ENCODE measurements around the gene C1orf35.

Gene C1orf35

DNA sequence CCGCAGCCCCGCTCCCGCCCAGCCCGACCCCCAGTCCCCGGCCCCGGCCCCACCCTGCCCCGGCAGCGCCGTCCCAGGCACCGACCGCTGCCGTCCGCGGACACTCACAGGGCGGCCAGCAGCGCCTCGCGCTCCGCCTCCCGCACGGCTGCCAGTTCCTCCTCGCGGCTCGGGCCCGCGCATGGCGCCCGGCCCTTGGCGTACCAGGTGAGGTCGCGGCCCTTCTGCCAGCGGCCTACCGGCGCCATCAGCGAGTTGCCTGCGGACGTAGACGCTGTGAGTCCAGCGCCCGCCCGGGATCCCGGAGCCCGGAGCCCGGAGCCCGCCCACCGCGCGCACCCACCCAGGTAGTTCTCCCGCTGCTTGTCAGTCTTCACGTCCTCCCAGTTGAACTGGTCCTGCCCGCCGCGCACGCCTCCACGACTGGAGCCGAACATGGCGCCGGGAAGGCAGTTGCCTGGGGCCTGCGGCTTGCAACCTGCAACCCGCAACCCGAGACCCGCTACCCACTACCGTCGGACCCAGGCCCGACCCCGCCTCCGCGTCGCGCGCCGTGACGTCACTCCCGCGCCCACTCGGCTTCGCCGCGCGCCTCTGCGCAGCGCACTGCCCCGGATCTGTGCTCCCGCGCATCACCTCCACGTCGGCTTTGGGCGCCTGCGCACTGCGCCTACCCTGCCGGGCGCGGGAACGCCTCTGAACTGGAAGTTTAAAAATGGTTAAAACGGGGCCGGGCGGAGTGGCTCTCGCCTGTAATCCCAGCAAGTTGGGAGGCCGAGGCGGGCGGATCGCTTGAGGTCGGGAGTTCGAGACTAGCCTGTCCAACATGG lies at the start of gene C1orf35:
C1orf35 (minus strand) TSS at position 535 of the 830 bp plus-strand sequence; CDS start at position 437, 98 bp downstream.
- peak; percentile 98 for DNase-seq (ENCODE audit: low spot score)

DNA sequence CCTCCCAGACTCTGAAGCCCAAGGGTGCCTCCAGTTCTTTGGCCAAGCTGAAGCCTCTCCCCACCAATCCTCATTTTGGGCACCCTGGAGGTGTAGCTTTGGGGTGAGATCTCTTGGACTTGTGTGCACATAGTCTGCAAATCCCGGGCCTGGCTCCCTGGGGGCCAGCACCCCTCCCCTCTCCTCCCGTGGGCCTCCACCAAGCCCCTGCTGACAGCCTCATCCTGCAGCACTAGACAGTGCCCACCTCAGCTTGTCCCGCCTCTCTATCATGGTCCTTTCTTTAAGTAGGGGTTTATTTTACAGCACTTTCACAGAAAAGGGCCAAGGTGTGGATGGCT lies 49.8 kb upstream of the C1orf35 start:
- DNase-seq (ENCODE audit: low spot score), result no peak

DNA sequence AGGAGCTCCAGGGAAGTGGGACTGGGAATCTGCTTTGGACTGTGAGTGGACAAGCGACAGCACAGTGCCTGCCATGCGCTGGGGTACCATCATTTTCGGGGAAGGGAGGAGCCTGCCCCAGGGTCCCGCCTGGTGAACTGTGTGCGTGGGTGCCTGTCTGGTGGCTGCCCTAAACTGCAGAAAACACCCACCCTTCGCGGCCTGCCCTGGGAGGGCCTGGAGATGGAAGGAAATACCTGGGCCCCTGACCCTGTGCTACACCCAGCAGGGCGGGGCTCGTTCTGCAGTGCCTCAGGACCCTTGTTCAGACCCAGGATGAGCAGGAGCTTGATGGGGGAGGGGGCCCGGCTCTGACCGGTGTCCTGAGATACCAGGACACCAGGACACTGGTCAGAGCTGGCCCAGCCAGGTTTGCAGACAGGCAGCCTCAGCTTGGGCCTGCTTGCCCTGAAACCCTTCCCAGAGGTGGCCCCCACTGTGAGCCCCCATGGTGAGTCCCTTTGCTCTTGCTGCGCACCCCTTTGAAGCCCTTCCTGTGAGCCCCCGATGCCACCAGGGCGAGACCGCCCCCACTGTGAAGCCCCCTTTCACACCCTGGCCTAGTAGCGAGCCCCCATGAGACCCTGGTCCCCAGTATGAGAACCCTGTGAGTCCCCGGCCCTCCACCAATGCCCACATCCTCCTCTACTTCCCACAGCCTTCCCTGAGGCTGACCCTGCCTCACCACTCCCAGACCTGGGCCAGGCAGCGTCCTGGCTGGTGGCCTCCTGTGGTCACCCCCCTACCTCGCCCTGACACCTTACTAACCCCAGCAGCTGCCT lies 49.2 kb upstream of the C1orf35 start:
- DNase-seq (ENCODE audit: low spot score), result no peak

DNA sequence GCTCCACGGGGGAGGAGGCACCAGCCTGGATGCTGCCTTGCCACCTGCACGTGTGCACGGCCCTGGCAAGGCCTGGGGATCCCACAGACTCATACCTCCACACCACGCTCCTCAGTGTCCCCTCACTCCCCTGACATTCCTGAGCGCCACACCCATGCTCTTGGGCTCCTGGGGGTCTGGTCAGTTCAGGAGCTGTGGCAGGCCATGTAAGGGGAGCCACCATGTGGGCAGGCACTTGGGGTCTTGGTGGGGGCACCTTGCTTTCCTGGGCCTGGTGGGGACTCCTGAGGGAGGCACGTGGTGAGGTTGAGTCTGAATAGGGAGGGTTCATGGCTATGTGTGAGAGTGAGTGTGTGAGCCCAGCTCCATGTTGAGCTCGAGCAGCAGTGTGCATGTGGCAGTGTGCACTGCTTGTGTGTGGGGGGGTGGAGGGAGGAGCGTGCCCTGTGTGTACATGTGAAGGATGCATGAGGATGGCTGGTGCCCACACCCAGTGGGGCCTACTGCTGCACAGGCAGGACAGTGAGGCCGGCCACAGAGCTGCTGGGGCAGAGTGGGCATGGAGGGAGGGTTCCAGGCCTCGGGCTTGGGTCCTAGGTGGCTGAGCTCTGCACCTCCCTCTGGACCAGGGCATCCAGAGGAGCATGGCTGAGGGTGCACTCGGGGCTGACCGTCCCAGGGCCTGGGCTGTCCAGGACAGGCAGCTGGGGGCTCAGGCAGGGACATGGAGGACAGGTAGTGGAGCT lies 48.2 kb upstream of the C1orf35 start:
- no peak for DNase-seq (ENCODE audit: low spot score)

DNA sequence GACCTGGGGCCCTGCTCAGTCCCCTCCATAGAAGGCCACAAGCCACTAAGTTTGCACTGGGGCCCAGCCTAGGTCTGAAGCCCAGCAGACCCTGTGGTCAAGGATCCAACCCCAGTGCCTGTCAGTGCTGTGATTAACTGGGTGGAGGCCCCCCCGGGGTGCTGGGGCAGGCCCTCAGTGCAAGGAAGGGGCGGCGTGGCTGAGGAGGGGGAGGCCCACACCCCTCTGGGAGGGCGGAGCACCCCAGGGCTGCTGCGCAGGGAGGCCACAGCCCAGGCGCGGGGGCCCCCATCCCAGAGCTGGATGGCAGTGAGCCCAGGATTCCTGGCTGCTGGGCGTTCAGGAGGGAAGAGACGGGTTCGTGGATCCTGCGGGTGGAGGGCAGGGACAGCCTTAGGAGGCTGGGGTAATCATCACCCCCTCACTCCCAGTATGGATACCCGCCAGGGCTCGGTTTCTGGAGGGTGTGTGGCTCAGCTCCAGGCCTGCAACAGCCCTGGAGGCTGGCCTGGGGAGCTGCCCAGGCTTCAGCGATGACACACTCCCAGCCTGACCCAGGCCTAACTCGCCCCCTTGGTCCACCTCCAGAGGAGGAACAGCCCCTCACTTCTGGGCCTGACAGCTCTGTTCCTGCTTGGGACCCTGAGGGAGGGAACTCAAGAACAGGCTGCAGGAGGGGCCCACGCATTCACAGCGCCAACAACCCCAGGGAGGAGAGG lies 47.5 kb upstream of the C1orf35 start:
- DNase-seq (ENCODE audit: low spot score), result peak; percentile 90

DNA sequence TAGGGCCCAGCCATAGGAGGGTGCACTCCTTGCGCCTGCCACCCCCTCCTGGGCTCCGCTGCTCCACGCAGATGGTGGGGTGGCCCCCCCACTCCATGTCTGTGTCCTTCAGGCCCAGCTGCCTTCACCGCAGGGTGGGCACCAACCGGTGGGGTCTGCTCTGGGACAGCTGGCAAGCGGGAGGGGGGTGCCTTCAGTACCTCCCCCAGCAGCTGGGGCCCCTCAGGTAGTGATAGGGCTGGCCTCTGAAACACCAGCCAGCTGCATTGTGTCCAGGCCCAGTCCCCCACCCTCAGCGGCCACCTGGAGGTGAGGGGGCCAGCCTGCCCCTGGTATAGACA lies 47.0 kb upstream of the C1orf35 start:
- no peak for DNase-seq (ENCODE audit: low spot score)

DNA sequence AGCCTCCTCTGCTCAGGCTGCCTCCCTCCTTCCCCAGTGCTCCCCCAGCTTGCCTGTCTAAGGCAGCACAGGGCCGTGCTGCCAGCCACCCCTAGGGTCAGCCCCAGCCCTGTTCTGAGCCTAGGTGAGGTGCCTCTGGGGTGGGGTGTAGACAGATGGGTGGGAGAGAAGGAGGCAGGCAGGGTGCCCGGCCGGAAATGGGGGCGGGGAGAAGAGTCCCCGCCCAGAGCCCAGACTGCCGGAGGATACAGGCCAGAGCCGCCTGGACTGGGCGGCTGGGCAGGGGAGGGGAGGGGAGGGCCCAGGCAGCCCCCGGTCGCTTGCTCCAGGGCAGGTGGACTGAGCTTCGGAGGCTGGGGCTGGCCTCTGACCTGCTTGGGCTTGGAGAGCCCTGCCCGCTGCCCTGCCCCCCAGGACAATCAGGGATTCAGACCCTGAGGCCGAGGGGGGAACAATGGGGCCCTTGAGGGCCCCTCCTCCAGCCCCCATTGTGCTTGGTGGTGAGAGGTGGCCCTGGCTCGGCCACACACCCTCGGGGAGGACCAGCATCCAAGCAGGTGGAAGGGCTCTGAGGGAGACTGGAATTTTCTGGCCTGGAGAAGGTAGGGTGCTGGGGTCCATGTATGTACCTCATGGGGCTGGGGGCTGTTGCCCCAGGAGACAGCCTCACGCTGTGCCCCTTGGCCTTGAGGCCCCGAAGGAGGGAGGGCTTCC lies 46.4 kb upstream of the C1orf35 start, which contains the start of gene GJC2:
GJC2 (plus strand) TSS at position 525 of the 714 bp plus-strand sequence. CDS start 7,829 bp downstream, outside the sequence.
- peak; percentile 67 for DNase-seq (ENCODE audit: low spot score)

DNA sequence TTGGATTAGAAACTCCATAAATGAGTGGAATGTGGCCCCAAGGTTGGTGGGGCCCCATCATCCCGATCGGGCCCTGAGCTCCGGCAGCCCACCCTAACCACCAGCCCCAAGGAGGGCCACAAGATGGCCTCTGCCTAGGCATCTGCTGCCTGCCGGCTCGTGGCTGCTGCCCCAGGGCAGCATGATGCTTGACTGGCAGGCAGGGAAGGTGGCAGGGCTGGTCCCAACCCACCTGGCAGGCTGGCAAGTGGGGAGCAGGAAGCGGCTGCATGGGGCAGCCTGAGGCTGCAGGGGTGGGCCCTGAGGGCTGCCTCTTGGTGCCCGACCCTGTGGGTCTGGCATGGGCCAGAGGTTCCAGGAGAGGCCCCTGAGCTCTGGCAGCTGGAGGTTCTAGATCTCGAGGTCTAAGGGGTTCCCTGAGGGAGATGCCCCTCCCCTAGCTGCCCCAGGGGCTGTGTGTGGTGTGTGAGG lies 45.8 kb upstream of the C1orf35 start:
- DNase-seq (ENCODE audit: low spot score), result no peak

DNA sequence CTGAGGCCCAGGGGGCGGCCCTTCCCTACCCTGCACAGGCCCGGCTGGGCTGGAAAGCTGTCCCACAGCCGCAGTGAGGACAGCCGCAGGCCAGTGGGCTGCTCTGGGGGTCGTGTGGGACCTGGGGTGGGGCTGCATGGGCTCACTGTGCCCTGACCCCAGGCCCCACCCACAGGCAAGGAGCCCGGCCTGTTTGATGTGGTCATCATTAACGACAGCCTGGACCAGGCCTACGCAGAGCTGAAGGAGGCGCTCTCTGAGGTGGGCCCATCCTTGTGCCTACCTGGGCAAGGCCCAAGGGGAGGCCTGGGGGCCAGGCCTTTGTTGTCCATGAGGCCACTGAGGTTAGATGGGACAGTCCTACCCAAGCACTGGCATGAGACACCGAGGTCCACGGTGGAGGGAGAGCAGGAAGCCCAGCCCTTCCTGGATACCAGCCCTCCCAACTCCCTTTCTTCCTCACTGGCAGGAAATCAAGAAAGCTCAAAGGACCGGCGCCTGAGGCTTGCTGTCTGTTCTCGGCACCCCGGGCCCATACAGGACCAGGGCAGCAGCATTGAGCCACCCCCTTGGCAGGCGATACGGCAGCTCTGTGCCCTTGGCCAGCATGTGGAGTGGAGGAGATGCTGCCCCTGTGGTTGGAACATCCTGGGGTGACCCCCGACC lies 45.2 kb upstream of the C1orf35 start:
- no peak for DNase-seq (ENCODE audit: low spot score)

DNA sequence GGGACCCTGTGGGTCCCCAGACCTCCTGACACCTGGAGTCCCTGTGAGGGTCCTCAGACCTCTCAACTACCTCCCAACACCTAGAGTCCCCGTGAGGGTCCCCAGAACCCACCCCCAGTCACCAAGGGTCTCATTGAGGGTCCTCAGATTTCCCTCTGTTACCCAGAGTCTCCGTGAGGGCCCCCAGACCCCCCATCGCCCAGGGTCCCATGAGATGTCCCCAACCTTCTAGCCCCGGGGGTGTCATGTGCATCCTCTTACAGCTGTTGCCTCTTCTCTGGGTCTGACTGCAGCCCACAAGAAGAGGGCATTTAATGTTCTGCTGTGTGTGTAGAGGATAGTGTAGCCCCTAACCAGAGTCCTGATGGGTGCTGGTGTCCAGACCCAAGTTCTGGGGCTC lies 44.6 kb upstream of the C1orf35 start:
- DNase-seq (ENCODE audit: low spot score), result no peak

DNA sequence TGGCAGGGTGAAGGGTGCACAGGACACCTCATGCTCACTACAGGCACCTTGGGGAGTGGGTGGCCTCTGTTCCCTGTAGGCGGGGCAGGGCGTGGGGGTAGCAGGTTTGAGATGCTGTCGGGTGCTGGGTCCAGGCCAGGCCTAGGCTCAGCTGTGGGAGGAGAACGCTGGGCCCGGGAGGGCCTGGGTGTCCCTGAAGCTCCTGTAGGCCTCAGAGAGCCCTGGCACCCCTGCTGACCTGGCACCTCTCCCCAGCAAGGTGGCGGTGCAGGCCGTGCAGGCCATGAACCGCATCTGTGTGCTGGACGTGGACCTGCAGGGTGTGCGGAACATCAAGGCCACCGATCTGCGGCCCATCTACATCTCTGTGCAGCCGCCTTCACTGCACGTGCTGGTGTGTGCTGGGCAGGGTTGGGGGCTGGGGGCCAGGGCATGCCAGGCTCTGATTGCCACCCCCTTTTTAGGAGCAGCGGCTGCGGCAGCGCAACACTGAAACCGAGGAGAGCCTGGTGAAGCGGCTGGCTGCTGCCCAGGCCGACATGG lies 44.1 kb upstream of the C1orf35 start:
- no peak for DNase-seq (ENCODE audit: low spot score)

DNA sequence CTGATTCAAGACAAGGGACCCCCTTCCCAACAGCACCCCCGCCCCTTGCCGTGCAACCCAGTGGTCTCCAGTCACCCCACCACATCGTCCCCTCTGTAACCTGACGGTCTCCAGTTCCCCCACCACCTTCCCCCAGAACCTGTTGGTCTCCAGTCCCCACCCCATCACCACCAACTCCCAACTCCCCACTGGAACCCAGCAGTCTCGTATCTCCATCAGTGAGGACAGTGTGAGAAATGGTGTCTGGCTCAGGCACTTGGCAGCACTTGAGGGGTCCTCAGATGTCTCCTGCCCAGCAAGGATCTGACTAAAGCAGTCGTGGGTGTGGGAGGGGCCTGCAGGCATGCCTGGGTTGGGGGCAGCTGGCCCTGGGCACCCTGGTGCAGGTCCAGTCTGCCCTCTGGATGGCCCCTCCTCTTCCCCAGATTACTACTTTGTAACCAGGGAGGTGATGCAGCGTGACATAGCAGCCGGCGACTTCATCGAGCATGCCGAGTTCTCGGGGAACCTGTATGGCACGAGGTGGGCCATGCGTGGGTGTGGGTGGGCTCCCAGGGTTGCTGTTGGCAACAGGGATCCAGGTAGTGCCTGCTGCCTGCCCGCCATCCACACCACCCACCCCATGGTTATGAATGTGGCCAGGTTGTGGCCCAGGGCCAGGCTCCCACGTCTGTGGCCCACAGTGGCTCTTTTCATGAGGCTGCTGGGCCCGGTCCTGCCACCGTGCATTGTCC lies 43.5 kb upstream of the C1orf35 start:
- no peak for DNase-seq (ENCODE audit: low spot score)

DNA sequence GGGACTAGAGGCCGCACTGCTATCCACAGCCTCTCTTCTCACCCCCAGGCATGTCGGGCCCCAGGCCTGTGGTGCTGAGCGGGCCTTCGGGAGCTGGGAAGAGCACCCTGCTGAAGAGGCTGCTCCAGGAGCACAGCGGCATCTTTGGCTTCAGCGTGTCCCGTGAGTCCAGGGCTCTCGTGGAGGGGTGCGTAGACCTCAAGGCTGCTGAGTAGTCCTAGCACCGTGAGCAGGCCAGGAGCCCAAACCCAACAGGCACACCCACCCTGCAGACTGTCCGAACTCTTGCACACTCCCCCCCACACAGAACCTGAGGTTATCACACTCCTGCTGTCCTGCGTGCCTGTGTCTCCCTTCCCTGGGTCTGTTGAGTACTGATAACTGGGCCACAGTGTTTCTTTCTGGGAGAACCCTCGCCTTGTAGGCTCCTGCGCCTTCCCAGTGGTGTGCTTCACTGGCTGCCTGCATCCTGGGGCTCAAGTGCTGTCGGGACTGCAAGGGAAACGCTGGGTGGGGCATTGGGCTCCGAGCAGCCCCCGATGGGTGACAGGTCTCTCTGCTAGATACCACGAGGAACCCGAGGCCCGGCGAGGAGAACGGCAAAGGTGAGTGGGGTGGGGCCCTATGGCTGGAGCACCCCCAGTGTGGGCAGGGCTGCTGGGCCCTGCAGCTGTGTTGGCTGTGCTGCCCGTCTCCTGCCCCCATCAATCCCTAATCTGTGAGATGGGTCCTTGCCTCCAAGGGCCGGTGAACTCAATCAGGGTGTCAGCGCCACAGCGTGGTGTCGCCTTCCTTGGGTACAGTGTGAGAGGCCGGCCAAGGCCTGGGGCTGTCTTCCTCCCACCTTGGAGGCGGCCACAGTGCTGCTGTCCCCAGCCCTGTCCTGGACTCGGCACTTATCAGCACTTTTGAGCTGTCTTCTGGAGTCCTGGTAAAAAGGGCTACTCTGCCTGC lies 42.6 kb upstream of the C1orf35 start:
- no peak for DNase-seq (ENCODE audit: low spot score)

DNA sequence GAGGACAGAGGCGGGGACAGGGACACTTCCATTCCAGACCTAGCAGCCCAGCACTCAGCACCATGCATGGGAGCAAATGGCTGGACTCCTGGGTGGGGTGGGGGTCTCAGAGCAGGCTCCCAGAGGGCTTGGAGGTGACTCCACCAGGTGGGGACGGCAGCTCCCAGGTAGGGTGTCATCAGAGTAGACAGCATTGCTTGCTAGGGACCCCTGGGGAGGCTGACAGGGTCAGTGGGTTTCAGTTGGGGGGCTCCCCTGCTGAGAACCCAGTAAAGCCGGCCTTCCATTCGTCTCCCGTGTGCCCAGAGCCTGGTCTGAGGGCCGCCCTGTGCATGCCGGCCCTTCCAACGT lies 41.8 kb upstream of the C1orf35 start:
- no peak for DNase-seq (ENCODE audit: low spot score)

DNA sequence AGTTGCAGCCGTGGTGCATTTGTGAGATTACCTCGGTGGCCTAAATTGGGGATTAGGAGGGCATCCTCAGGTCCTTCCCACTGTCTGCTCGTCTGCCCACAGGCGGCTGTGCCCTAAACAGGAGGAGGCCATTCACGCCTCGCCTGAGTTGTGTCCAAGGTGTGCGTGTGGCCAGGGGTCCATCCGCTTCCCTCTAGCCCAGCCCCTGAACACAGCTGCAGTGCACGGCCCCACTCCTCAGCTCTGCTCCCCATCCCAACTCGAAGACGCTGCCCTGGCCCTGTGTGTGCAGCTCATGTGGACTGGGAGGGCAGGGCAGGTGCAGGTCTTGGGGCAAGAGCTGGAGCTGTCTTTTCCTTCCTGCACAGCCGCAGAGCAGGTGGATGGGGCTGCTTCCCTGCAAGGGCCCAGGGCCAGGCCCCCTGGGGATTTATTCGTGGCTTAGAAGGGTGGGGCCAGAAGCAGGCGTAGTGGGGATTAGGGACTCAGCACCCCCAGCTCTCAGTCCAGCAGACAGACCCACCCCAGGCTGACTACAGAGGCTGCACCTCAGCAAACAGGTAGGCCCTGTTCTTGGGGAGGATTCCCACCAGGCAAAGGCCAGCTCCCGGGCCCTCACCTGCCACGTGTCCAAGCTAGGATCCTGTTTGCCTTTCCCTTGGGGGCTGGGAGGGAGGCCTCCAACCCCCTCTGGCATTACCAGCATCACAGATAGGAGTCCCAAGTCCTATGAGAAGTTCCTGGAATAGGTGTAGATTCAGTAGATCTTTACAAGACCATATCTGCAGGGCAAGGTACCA lies 41.3 kb upstream of the C1orf35 start:
- no peak for DNase-seq (ENCODE audit: low spot score)

DNA sequence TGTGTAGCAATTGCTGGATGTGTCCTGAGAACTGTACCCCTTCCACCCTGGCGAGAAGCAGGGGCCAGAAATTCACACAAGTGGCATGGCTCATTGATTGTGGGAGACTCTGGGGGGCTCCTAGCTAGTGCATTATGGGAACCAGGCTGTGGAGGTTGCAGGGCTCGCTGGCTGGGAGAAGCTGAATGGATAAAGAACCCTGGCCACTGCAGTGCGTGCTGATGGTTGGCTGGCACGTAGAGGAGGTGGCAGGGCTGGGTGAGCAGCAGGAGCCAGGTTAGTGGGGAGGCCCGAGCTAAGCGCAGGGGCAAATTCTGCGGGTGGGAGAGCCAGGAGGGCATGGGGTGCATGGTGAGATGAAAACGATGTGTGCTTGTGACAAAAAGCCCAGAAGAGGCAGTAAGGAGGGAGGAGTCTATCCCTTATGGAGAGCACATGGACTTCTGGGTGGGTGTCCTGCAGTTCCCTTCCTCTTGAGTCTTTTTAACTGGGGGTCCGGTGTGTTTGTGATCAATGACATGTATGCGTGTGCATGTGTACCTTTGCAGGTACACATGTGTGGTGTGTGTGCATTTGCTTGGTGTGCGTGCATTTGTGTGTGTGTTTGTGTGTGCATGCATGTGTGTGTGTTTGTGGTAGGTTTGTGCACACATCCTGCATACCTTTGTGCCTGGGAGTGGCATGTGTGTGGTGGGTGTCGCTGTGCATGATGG lies 40.5 kb upstream of the C1orf35 start:
- DNase-seq (ENCODE audit: low spot score), result no peak

DNA sequence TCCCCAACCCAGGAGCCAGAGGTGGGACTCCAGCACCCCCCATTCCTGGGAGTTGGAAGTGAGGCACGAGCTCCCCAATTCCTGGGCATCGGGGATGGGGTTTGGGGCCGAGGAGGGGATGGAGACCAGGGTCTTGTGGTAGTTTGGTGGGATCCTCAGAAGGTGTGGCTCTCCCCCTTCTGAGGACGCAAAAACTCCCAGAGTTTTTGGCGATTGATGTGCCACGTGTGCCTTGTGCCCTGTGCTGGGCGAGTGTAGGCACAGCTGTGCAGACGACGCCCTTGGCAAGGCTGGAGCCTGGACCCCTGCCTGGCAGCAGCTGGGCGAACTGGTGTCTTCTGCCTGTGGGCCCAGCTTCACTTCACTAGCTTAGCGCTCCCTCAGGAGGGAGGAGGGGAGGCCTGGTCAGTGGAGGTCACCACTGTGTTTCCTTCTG lies 39.6 kb upstream of the C1orf35 start:
- no peak for DNase-seq (ENCODE audit: low spot score)

All from GM03348 (cell line).